ENCODE measurements around the gene TIE1. TPM values are rescaled to one million over a fixed set of nuclear protein-coding genes. Genes with fewer than 3 reads are reported as not detected.
"Not testable (repeated sequence)": the region's sequence is repeated elsewhere in the genome, so short reads cannot be mapped to it uniquely, and the experiment has no call there.

The TIE1 gene
- polyA plus RNA-seq, 3 donors = 10.2 to 56.7 (median 55.3) TPM

DNA sequence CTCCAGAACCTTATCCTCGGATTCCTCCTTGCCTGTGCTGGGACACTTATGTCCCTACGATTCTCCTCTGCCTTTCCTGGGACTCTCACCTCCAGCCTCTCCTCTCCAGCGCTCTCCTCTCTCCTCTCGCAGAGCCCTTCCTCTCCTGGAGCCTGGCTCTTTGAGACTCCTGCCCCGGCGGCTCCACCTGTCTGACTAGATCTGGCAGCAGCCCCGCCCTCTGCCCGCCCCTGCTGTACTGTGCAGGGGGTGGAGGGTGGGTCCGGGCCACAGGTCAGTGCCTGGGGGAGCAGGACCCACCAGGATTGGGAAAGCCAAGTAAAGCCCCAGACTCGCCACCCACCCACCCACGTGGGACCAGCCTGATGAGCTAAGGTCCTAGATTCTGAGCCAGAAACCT, 65.4 kb downstream of the TIE1 start:
- 29 to 69% (median 65%) methylated on average over 11 of the region's 11 CpGs for WGBS, 3 donors
- no peak overlapping the region for H3K27ac ChIP-seq (ENCODE audit: low read depth, low read length)

GRCh38 chr1:43366601-43367025, 65.8 kb downstream of the TIE1 start:
- 10 to 34% (median 32%) methylated on average over 4 to 5 of the region's 5 CpGs for whole genome bisulfite sequencing, 3 donors
- no peak overlapping the region for H3K27ac ChIP-seq (ENCODE audit: low read depth, low read length)

DNA sequence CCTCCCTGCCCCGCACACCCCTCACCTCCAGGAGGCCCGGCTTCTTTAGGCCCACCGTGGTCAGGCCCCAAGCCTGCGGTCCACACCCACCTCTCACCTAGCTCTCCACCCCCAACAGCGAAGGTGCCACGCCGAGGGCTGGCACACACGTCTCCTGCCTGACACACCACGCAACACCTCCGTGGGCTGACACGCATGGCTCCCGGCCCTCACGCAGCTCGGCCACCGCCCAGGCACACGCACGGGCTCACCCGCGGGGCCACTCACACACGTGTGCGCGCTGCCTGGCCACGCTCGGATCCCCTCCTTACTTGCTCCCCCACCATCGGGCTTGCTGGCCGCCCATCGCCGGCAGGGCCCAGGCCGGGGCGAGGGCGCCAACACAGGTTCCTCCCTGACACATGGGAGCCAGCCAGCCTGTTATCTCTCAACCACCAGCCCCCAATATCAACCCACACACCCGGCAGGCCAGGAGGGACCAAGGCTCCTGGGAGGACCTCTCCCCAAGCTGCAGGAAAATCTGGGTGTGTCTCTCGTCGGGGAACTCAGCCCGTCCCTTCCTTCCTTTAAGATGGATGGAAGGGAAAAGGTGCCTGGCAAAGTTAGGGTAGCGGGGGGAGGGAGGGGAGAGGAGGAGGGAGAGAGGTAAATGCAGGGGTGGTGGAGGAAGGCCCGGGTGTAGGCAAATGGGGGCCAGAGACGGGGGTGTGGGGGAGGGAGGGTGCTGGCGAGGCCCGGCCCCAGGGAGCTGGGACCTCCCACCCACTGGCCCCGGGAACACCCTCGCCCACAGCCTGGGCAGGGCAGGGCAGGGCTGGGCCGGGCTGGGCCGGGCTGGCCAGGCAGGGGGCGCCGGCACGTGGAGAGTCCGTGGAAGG, 66.5 kb downstream of the TIE1 start:
- peak overlapping the region; percentile 68 for H3K27ac ChIP-seq (ENCODE audit: low read depth, low read length)
- 1 to 2% (median 2%) methylated on average over 35 to 48 of the region's 48 CpGs for WGBS, 3 donors

- peak within 1 kb of the TSS; percentile 68 for H3K27ac ChIP-seq (ENCODE audit: low read depth, low read length)
- WGBS, 3 donors = 0% methylated on average over 39 to 58 of the region's 58 CpGs
Measured at GRCh38 chr1:43367904-43368645, 67.3 kb downstream of the TIE1 start, which contains the start of gene ELOVL1. ELOVL1 (minus strand) TSS chr1:43368011; CDS start chr1:43365609, 2,402 bp downstream.

GRCh38 chr1:43368646-43369020, 67.9 kb downstream of the TIE1 start:
- 21 to 26% (median 24%) methylated on average over 6 of the region's 6 CpGs for WGBS, 3 donors
- H3K27ac ChIP-seq (ENCODE audit: low read depth, low read length) = peak overlapping the region; percentile 58

DNA sequence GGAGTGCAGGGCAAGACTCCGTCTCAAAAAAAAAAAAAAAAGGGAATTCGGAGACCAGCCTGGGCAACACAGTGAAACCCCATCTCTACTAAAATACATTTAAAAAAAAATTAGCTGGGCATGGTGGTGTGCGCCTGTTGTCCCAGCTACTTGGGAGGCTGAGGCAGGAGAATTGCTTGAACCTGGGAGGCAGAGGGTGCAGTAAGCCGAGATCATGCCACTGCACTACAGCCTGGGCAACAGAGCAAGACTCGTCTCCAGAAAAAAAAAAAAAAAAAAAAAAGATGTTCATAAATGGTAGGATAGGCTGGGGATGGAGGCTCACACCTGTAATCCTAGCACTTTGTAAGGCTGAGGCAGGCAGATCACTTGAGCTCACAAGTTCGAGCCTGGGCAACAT, 69.0 kb downstream of the TIE1 start:
- 95 to 97% (median 96%) methylated on average over 6 of the region's 6 CpGs for WGBS, 3 donors
- H3K27ac ChIP-seq (ENCODE audit: low read depth, low read length) = not testable (repeated sequence)

- 82 to 93% (median 86%) methylated on average over 4 of the region's 4 CpGs for WGBS, 3 donors
- no peak overlapping the region for H3K27ac ChIP-seq (ENCODE audit: low read depth, low read length)
Measured at GRCh38 chr1:43370564-43370963, 69.8 kb downstream of the TIE1 start.

DNA sequence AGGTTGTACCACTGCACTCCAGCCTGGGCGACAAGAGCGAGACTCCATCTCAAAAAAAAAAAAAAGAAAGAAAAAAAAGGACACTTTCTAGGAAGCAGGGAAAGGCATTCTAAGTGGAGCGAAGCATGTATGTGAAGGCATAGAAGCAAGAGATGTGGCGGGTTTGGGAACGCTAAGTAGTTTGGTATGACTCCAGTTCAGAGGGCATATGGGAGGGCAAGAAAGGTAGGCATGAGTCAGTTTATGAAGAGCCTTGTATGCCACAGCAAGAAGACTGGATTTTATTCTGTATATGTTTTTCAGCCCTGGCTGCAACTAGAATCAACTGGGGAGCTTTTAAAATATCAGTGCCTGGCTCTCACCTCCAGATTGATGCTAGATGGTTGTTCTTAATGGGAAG, 71.4 kb downstream of the TIE1 start:
- H3K27ac ChIP-seq (ENCODE audit: low read depth, low read length) = no peak overlapping the region
- 99 to 100% (median 100%) methylated on average over 5 of the region's 5 CpGs for WGBS, 3 donors

Other genes starting within 250 kb of the TIE1 start
- gene EBNA1BP2, start 128.7 kb upstream of the TIE1 start, polyA plus RNA-seq = 10 to 100 TPM; 32.2 to 69.6 (median 42.6) TPM
- gene CFAP57, start 128.7 kb upstream of the TIE1 start, polyA plus RNA-seq = under 1 TPM; 0.07 to 0.11 (median 0.07) TPM
- 10 to 100 TPM in 1 of 3 donors, 1 to 10 TPM in 1, not detected in 1; 2.5 to 45.3 TPM for gene TMEM125, start 31.0 kb upstream of the TIE1 start, polyA plus RNA-seq
- 10 to 100 TPM in 1 of 3 donors, 1 to 10 TPM in 1, under 1 TPM in 1; 0.22 to 14.5 (median 2.8) TPM for gene C1orf210, start 15.4 kb upstream of the TIE1 start, polyA plus RNA-seq
- under 1 TPM in 2 of 3 donors, not detected in 1; 0.07 to 0.08 TPM for gene MPL, start 36.8 kb downstream of the TIE1 start, polyA plus RNA-seq
- 1 to 10 TPM in 1 of 3 donors, under 1 TPM in 2; 0.55 to 1.5 (median 0.89) TPM for gene CDC20, start 58.0 kb downstream of the TIE1 start, polyA plus RNA-seq
- gene ELOVL1, start 67.0 kb downstream of the TIE1 start, polyA plus RNA-seq = 100 to 1,000 TPM in 1 of 3 donors, 10 to 100 TPM in 2; 53.1 to 132 (median 61.7) TPM
- 10 to 100 TPM; 20.5 to 33.4 (median 28.6) TPM for gene MED8, start 88.8 kb downstream of the TIE1 start, polyA plus RNA-seq
- 10 to 100 TPM in 2 of 3 donors, 1 to 10 TPM in 1; 8.9 to 24.1 (median 15.1) TPM for gene SZT2, start 88.9 kb downstream of the TIE1 start, polyA plus RNA-seq
- gene HYI, start 152.9 kb downstream of the TIE1 start, polyA plus RNA-seq = 10 to 100 TPM; 64.0 to 95.1 (median 64.2) TPM
- gene PTPRF, start 229.9 kb downstream of the TIE1 start, polyA plus RNA-seq = 100 to 1,000 TPM in 1 of 3 donors, 10 to 100 TPM in 2; 44.3 to 213 (median 48.9) TPM